ENCODE results near the gene HIGD1B. TPM values are rescaled to one million over a fixed set of nuclear protein-coding genes. Genes with fewer than 3 reads are reported as not detected.
A peak's percentile ranks its signal among the peaks of the same experiment; 100 is the strongest.

Gene HIGD1B
- polyA plus RNA-seq, 3 donors: not detected

- no CpG with 5 or more reads among the region's 5 CpGs for WGBS (ENCODE audit: insufficient coverage)
- no peak overlapping the region for H3K9ac ChIP-seq (ENCODE audit: insufficient read depth, low read length, poor library complexity, severe bottlenecking)
These were observed 14.9 kb upstream of the HIGD1B start for GRCh38 chr17:44832805-44833204.

GRCh38 chr17:44837196-44837595 is 10.5 kb upstream of the HIGD1B start:
- H3K4me3 ChIP-seq (replicated peaks in 1 of 3; ENCODE audit: low read depth in 2 of 3, low read length in 3 of 3): no peak overlapping the region
- DNase-seq: no peak
- Mint-ChIP-seq H3K27me3 (ENCODE audit: low read depth in 3 of 3) (peaks cover 39 to 60% (median 42%) of the 10 kb centered on the region in 3 donors), H3K4me3 (no peak overlapping the region), H3K4me1 (no peaks in the 10 kb centered on the region), H3K36me3 (no peaks in the 10 kb centered on the region), H3K9me3 (peaks cover 0 to 13% (median 1%) of the 10 kb centered on the region in 7 donors), H3K27ac (no peak overlapping the region)
- TF ChIP-seq CTCF (IDR thresholded peaks at IDR 0.05): no peak
- H3K27me3 ChIP-seq (ENCODE audit: control insufficient read depth in 2 of 2, insufficient read depth in 2 of 2, low read length in 2 of 2): peaks cover 6 to 21% of the 10 kb centered on the region in 2 donors
- H3K27ac ChIP-seq (ENCODE audit: low read depth in 1 of 2, low read length in 2 of 2): no peak overlapping the region
- H3K4me2 ChIP-seq (replicated peaks; ENCODE audit: extremely low read depth, low read length, poor library complexity, severe bottlenecking): no peak overlapping the region
- no peaks in the 10 kb centered on the region for H3K36me3 ChIP-seq (replicated peaks in 1 of 2; ENCODE audit: control insufficient read depth in 1 of 2, insufficient read depth in 2 of 2, low read length in 2 of 2)
- H3K9ac ChIP-seq (ENCODE audit: insufficient read depth, low read length, poor library complexity, severe bottlenecking): no peak overlapping the region
- WGBS (ENCODE audit: insufficient coverage): no CpG with 5 or more reads among the region's 2 CpGs
- intact Hi-C loops (cut with micrococcal nuclease): no loop called here
- H3K9me3 ChIP-seq (replicated peaks in 1 of 2; ENCODE audit: control insufficient read depth in 1 of 2, insufficient read depth in 1 of 2, low read length in 2 of 2): no peaks in the 10 kb centered on the region
- no peaks in the 10 kb centered on the region for H3K4me1 ChIP-seq (ENCODE audit: control insufficient read depth in 1 of 2, insufficient read depth in 2 of 2, low read length in 2 of 2)
- no peak overlapping the region for H2AFZ ChIP-seq (ENCODE audit: insufficient read depth, low read depth, low read length, poor library complexity, severe bottlenecking)
- H3K79me2 ChIP-seq (ENCODE audit: insufficient read depth, low read length): no peaks in the 10 kb centered on the region
- H4K20me1 ChIP-seq (ENCODE audit: insufficient read depth, low read length): no peaks in the 10 kb centered on the region

More at GRCh38 chr17:44832805-44833204, 14.9 kb upstream of the HIGD1B start:
- Histone ChIP-seq H3K4me2 (replicated peaks; ENCODE audit: extremely low read depth, low read length, poor library complexity, severe bottlenecking) (no peak overlapping the region), H3K27me3 (ENCODE audit: control insufficient read depth in 2 of 2, insufficient read depth in 2 of 2, low read length in 2 of 2) (peaks cover 35 to 61% of the 10 kb centered on the region in 2 donors), H4K20me1 (ENCODE audit: insufficient read depth, low read length) (no peaks in the 10 kb centered on the region), H3K79me2 (ENCODE audit: insufficient read depth, low read length) (no peaks in the 10 kb centered on the region), H3K36me3 (replicated peaks in 1 of 2; ENCODE audit: control insufficient read depth in 1 of 2, insufficient read depth in 2 of 2, low read length in 2 of 2) (no peaks in the 10 kb centered on the region), H2AFZ (ENCODE audit: insufficient read depth, low read depth, low read length, poor library complexity, severe bottlenecking) (no peak overlapping the region), H3K4me1 (ENCODE audit: control insufficient read depth in 1 of 2, insufficient read depth in 2 of 2, low read length in 2 of 2) (peaks cover 10 to 20% of the 10 kb centered on the region in 2 donors), H3K9me3 (replicated peaks in 1 of 2; ENCODE audit: control insufficient read depth in 1 of 2, insufficient read depth in 1 of 2, low read length in 2 of 2) (peaks cover 0 to 12% of the 10 kb centered on the region in 2 donors), H3K27ac (ENCODE audit: low read depth in 1 of 2, low read length in 2 of 2) (no peak overlapping the region), H3K4me3 (replicated peaks in 1 of 3; ENCODE audit: low read depth in 2 of 3, low read length in 3 of 3) (no peak overlapping the region)
- TF ChIP-seq CTCF (IDR thresholded peaks at IDR 0.05): no peak
- no peak overlapping the region for H3K27ac Mint-ChIP-seq
- intact Hi-C loops (cut with micrococcal nuclease): no loop called here
- peaks cover 69 to 85% (median 73%) of the 10 kb centered on the region in 3 donors for H3K27me3 Mint-ChIP-seq (ENCODE audit: low read depth in 3 of 3)
- DNase-seq: no peak
- H3K4me1 Mint-ChIP-seq: peaks cover 11% of the 10 kb centered on the region
- H3K9me3 Mint-ChIP-seq: peaks cover 0 to 26% (median 6%) of the 10 kb centered on the region in 7 donors
- peaks cover 0 to 5% of the 10 kb centered on the region in 2 donors for H3K36me3 Mint-ChIP-seq
- peak overlapping the region in 1 of 2 donors; percentile 75 for H3K4me3 Mint-ChIP-seq

Measured in CD14-positive monocyte (primary cell).